ENCODE results near the gene ADAMTS10. TPM values are rescaled to one million over a fixed set of nuclear protein-coding genes. Genes with fewer than 3 reads are reported as not detected.

ADAMTS10 gene
- total and polyA plus RNA-seq, 10 of the 15 experiments (the other 5 are each of a cell fraction or from before 2014, with no cell fraction given) = 0.01 to 2.5 (median 0.42) TPM; not detected in 3

DNA sequence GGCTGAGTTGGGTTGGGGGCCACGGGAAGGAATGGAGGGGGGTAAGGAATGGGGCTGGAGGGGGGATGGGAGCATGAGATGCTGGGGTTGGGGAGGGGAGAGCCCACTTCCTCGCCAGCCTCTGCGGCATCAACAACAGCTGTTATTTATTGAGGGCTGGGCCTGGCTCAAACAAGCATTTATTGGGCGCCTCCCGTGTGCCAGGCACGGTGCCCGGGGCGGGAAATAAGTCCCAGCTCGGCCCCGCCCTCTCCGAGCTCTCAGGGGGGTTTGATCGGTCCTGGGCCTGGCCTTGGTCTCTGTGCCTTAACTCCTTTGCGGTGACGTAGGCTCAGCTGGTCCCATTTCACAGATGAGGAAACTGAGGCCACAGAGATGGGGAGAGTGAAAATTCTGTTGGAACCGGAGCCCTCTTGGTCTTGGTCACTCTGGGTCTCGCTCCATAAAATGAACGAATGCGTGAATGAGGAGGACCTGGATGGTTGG, 919 bp upstream of the ADAMTS10 start:
- no peaks in the 10 kb centered on the region for H3K4me1 ChIP-seq (ENCODE audit: control insufficient read depth, insufficient read depth, low read length)
- intact Hi-C loops (cut with micrococcal nuclease; ENCODE audit: unreplicated experiment) (no loop called here), in situ Hi-C loops (cut with MboI) (no loop called here)
- WGBS (ENCODE audit: insufficient coverage, insufficient replicate concordance, low lambda C conversion rate, missing lambda C conversion rate) = 37% methylated on average over 15 of the region's 18 CpGs
- no peaks in the 10 kb centered on the region for H3K36me3 ChIP-seq (ENCODE audit: control insufficient read depth in 2 of 2, insufficient read depth in 2 of 2, low read length in 1 of 2)
- H2AFZ ChIP-seq (ENCODE audit: control insufficient read depth, low read depth, low read length) = no peak overlapping the region
- no peaks in the 10 kb centered on the region for H3K79me2 ChIP-seq (ENCODE audit: control insufficient read depth, insufficient read depth, low read length)
- H3K9me3 ChIP-seq (replicated peaks; ENCODE audit: control insufficient read depth, insufficient read depth, low read length) = no peaks in the 10 kb centered on the region; the same call in 2 of the 3 replicates
- H3K4me2 ChIP-seq (ENCODE audit: control insufficient read depth, insufficient read depth) = no peak overlapping the region
- ATAC-seq (no peak), FAIRE-seq (no peak), DNase-seq (ENCODE audit: low read depth, low spot score) (no peak)
- SMC1A ChIA-PET (ENCODE audit: uncharacterized antibody, unreplicated experiment) = no interaction called here
- TF ChIP-seq DPF2 (IDR thresholded peaks at IDR 0.05) (no peak), TCF12 (IDR thresholded peaks at IDR 0.05; ENCODE audit: low read depth, low read length) (no peak), TARDBP (IDR thresholded peaks at IDR 0.05; ENCODE audit: borderline replicate concordance) (no peak), STAT3 (IDR thresholded peaks at IDR 0.05; ENCODE audit: low read depth, low read length) (no peak), ETV6 (conservative IDR thresholded peaks at IDR 0.05 in 1 of 2, IDR thresholded peaks at IDR 0.05 in 1 of 2; ENCODE audit: borderline replicate concordance in 1 of 2, low read depth in 1 of 2) (no peak), RBBP5 (conservative IDR thresholded peaks at IDR 0.05) (no peak), POU2F2 (IDR thresholded peaks at IDR 0.05; ENCODE audit: borderline replicate concordance, low read depth, low read length) (no peak), CHD2 (IDR thresholded peaks at IDR 0.05; ENCODE audit: borderline replicate concordance, low read depth, low read length) (no peak), RELA (IDR thresholded peaks at IDR 0.05; ENCODE audit: borderline replicate concordance, partially characterized antibody) (no peak), EZH2 (IDR thresholded peaks at IDR 0.05; ENCODE audit: borderline replicate concordance, control insufficient read depth, low read depth, low read length) (no peak), YY1 (IDR thresholded peaks at IDR 0.05; ENCODE audit: low read depth, low read length) (no peak), POLR2A (IDR thresholded peaks at IDR 0.05; ENCODE audit: low read depth, low read length) (no peak)
- TF ChIP-seq, protein P1, sequence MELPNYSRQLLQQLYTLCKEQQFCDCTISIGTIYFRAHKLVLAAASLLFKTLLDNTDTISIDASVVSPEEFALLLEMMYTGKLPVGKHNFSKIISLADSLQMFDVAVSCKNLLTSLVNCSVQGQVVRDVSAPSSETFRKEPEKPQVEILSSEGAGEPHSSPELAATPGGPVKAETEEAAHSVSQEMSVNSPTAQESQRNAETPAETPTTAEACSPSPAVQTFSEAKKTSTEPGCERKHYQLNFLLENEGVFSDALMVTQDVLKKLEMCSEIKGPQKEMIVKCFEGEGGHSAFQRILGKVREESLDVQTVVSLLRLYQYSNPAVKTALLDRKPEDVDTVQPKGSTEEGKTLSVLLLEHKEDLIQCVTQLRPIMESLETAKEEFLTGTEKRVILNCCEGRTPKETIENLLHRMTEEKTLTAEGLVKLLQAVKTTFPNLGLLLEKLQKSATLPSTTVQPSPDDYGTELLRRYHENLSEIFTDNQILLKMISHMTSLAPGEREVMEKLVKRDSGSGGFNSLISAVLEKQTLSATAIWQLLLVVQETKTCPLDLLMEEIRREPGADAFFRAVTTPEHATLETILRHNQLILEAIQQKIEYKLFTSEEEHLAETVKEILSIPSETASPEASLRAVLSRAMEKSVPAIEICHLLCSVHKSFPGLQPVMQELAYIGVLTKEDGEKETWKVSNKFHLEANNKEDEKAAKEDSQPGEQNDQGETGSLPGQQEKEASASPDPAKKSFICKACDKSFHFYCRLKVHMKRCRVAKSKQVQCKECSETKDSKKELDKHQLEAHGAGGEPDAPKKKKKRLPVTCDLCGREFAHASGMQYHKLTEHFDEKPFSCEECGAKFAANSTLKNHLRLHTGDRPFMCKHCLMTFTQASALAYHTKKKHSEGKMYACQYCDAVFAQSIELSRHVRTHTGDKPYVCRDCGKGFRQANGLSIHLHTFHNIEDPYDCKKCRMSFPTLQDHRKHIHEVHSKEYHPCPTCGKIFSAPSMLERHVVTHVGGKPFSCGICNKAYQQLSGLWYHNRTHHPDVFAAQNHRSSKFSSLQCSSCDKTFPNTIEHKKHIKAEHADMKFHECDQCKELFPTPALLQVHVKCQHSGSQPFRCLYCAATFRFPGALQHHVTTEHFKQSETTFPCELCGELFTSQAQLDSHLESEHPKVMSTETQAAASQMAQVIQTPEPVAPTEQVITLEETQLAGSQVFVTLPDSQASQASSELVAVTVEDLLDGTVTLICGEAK (IDR thresholded peaks at IDR 0.05; ENCODE audit: borderline replicate concordance) = no peak
- TF ChIP-seq, protein P2, sequence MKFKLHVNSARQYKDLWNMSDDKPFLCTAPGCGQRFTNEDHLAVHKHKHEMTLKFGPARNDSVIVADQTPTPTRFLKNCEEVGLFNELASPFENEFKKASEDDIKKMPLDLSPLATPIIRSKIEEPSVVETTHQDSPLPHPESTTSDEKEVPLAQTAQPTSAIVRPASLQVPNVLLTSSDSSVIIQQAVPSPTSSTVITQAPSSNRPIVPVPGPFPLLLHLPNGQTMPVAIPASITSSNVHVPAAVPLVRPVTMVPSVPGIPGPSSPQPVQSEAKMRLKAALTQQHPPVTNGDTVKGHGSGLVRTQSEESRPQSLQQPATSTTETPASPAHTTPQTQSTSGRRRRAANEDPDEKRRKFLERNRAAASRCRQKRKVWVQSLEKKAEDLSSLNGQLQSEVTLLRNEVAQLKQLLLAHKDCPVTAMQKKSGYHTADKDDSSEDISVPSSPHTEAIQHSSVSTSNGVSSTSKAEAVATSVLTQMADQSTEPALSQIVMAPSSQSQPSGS (IDR thresholded peaks at IDR 0.05; ENCODE audit: low read length) = no peak
- TF ChIP-seq, protein P3, sequence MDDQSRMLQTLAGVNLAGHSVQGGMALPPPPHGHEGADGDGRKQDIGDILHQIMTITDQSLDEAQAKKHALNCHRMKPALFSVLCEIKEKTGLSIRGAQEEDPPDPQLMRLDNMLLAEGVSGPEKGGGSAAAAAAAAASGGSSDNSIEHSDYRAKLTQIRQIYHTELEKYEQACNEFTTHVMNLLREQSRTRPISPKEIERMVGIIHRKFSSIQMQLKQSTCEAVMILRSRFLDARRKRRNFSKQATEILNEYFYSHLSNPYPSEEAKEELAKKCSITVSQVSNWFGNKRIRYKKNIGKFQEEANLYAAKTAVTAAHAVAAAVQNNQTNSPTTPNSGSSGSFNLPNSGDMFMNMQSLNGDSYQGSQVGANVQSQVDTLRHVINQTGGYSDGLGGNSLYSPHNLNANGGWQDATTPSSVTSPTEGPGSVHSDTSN (IDR thresholded peaks at IDR 0.05; ENCODE audit: insufficient replicate concordance, low read depth, low read length) = no peak
- TF ChIP-seq, protein P4, sequence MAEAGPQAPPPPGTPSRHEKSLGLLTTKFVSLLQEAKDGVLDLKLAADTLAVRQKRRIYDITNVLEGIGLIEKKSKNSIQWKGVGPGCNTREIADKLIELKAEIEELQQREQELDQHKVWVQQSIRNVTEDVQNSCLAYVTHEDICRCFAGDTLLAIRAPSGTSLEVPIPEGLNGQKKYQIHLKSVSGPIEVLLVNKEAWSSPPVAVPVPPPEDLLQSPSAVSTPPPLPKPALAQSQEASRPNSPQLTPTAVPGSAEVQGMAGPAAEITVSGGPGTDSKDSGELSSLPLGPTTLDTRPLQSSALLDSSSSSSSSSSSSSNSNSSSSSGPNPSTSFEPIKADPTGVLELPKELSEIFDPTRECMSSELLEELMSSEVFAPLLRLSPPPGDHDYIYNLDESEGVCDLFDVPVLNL (IDR thresholded peaks at IDR 0.05; ENCODE audit: low read depth, low read length) = no peak
- H3K9ac ChIP-seq (ENCODE audit: control insufficient read depth, insufficient read depth, low read length) = no peak overlapping the region
- CTCF ChIA-PET = interaction anchor here (1.4 kb wide), 1 partner anchor 25 kb away, joined by 3 read pairs; no protein-coding TSS in a partner anchor
- no peaks in the 10 kb centered on the region for H4K20me1 ChIP-seq (ENCODE audit: control insufficient read depth, insufficient read depth)
- no TSS peak for BruUV-seq (replicated peaks)
- POLR2A ChIA-PET = no interaction called here
- RAD21 ChIA-PET (ENCODE audit: unreplicated experiment) = no interaction called here
- no peak overlapping the region for H3K4me3 ChIP-seq
- no peaks in the 10 kb centered on the region; a peak in 2 of 4 replicates for H3K27me3 ChIP-seq (replicated peaks in 1 of 2; ENCODE audit: control insufficient read depth in 2 of 2, insufficient read depth in 2 of 2, low read length in 1 of 2)
- H3K27ac ChIP-seq (ENCODE audit: control insufficient read depth, insufficient read depth) = no peak overlapping the region
